Measurements from ENCODE around the gene XRCC1. TPM values are rescaled to one million over a fixed set of nuclear protein-coding genes. Genes with fewer than 3 reads are reported as not detected.

XRCC1 gene
- total RNA-seq, 1 experiment from 2014 or later, result 37.4 TPM

DNA sequence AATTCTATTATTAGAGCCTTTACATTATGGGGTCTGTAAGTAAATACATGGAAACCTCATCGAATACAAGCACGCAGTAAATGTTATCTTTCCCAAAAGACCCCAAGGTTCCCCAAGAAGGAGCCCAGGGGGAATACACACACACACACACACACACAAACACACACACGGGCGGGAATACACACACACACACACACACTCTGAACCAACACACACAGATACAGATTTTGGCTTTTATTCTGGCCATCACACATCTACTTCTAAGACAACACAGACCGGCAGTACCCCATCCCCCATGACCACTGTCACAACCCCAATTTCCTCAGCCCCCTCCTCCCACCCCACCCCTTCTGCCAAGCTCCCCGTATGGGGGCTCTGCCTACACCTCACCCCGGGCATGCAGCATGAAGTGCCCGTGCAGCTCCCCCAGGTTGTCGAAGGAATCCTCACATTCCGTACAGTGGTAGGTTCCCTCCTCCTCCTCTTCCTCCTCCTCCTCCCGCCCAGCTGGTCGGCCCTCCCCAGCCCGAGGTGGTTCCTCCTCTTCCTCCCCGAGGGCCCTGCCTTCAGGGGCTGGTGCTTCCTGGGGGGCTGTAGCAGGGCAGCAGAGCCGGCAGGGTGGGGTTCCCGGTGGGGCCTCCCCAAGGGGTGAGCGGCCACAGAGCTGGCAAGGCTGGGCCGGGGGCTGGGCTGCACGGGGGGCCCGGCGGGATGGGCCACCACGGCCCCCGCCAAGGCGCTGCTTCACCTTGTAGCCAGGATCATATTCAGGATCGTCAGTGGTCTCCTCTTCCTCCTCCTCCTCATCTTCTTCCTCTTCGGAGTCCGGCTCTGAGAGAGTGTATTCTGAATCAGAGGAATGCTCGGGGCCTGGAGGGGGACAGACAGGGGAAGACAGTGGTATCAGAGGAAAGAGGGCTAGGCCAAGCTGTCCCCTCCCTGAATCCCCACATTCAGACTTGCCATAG is 32.2 kb upstream of the XRCC1 start:
- TF ChIP-seq EGR1 (IDR thresholded peaks at IDR 0.05; ENCODE audit: low read depth) (no peak), YY1 (IDR thresholded peaks at IDR 0.05; ENCODE audit: extremely low read depth, insufficient replicate concordance, low read depth, low read length) (no peak), EZH2 (IDR thresholded peaks at IDR 0.05) (no peak), SIN3A (IDR thresholded peaks at IDR 0.05; ENCODE audit: low read depth) (no peak), SP1 (IDR thresholded peaks at IDR 0.05; ENCODE audit: low read depth) (no peak), ZNF274 (IDR thresholded peaks at IDR 0.05; ENCODE audit: low read depth, low read length) (no peak), CBX3 (IDR thresholded peaks at IDR 0.05; ENCODE audit: low read depth) (no peak), EZH2phosphoT487 (IDR thresholded peaks at IDR 0.05; ENCODE audit: borderline replicate concordance) (no peak), SRF (IDR thresholded peaks at IDR 0.05; ENCODE audit: low read depth) (no peak), TCF7L2 (IDR thresholded peaks at IDR 0.05; ENCODE audit: borderline replicate concordance, extremely low read depth, insufficient read depth, insufficient read length) (no peak), POLR2AphosphoS5 (IDR thresholded peaks at IDR 0.05; ENCODE audit: low read depth, low read length) (no peak), ELF1 (IDR thresholded peaks at IDR 0.05; ENCODE audit: borderline replicate concordance, low read depth) (no peak), CEBPB (IDR thresholded peaks at IDR 0.05; ENCODE audit: low read depth) (no peak), FOSL1 (IDR thresholded peaks at IDR 0.05; ENCODE audit: low read depth) (no peak), ZBTB33 (IDR thresholded peaks at IDR 0.05; ENCODE audit: extremely low read depth, insufficient replicate concordance, low read length) (no peak), ATF3 (IDR thresholded peaks at IDR 0.05) (no peak)
- TF ChIP-seq, protein P1, sequence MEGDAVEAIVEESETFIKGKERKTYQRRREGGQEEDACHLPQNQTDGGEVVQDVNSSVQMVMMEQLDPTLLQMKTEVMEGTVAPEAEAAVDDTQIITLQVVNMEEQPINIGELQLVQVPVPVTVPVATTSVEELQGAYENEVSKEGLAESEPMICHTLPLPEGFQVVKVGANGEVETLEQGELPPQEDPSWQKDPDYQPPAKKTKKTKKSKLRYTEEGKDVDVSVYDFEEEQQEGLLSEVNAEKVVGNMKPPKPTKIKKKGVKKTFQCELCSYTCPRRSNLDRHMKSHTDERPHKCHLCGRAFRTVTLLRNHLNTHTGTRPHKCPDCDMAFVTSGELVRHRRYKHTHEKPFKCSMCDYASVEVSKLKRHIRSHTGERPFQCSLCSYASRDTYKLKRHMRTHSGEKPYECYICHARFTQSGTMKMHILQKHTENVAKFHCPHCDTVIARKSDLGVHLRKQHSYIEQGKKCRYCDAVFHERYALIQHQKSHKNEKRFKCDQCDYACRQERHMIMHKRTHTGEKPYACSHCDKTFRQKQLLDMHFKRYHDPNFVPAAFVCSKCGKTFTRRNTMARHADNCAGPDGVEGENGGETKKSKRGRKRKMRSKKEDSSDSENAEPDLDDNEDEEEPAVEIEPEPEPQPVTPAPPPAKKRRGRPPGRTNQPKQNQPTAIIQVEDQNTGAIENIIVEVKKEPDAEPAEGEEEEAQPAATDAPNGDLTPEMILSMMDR (IDR thresholded peaks at IDR 0.05 in 2 of 3, conservative IDR thresholded peaks at IDR 0.05 in 1 of 3; ENCODE audit: borderline replicate concordance in 1 of 3, insufficient read depth in 1 of 3, low read depth in 2 of 3, low read length in 2 of 3), result no peak

More for the DNA sequence above, 32.2 kb upstream of the XRCC1 start:
- POLR2A ChIA-PET, result no interaction called here
- Histone ChIP-seq H3K79me2 (ENCODE audit: insufficient read depth, low read length) (no peaks in the 10 kb centered on the region), H3K4me2 (ENCODE audit: low read length) (no peak overlapping the region), H3K9me2 (ENCODE audit: insufficient read depth) (no peaks in the 10 kb centered on the region), H3K4me3 (replicated peaks in 1 of 2; ENCODE audit: low read depth in 1 of 2, low read length in 2 of 2) (no peak overlapping the region), H4K20me1 (ENCODE audit: insufficient read depth) (no peaks in the 10 kb centered on the region), H3K9ac (ENCODE audit: low read length) (no peak overlapping the region), H3K27ac (ENCODE audit: low read depth, low read length) (no peak overlapping the region), H3K4me1 (ENCODE audit: control insufficient read depth in 1 of 2, insufficient read depth in 2 of 2, low read length in 2 of 2) (no peaks in the 10 kb centered on the region), H2AFZ (ENCODE audit: low read depth, low read length, poor library complexity, severe bottlenecking) (no peak overlapping the region), H3K9me3 (ENCODE audit: control insufficient read depth in 1 of 2, insufficient read depth in 1 of 2, low read depth in 1 of 2, low read length in 2 of 2) (no peaks in the 10 kb centered on the region), H3K27me3 (ENCODE audit: insufficient read depth, low read length) (no peaks in the 10 kb centered on the region), H3K36me3 (ENCODE audit: control insufficient read depth in 1 of 2, insufficient read depth in 2 of 2, low read length in 2 of 2) (peaks cover 3 to 7% of the 10 kb centered on the region in 2 experiments; a peak in 2 of 4 replicates)
- BruUV-seq (replicated peaks), result TSS peak; percentile 53
- DNase-seq (ENCODE audit: low read depth, low spot score), result no peak
- intact Hi-C loops (cut with micrococcal nuclease), result no loop called here
- CTCF ChIA-PET, result no interaction called here
- RAD21 ChIA-PET (ENCODE audit: low non-redundant PET in 1 of 2, low total read pairs in 2 of 2, uncharacterized antibody in 2 of 2, unreplicated experiment in 2 of 2), result no interaction called here
- peak; percentile 9; the same call in 1 of the 2 replicates for ATAC-seq

Data from HCT116 (cell line).